Fibroblast of skin of right quadriceps (primary cell): ENCODE measurements around the gene OMP.

ENCODE experiments used
- DNase-seq: peaks from one replicate; pipeline ENCODE4 v3.0.0-alpha.2; 2013

Gene OMP

DNA sequence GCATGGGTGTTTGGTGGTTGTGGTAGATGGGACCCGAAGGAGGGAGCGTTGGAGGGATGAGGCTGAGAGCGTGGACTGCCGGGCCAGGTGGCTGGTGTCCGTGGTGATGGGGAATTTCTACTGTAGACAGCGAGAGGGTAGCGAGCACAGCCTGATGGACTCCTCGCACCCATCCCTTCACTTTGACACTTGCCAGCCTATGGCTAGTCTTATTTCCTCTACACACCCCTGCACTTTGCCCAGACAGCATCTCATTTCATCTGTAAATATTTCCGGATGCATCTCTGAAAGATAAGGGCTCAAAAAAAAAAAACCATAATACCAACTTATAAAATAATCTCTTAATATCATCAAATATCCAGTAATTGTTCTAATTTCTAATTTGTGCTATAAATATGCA is 5.8 kb downstream of the OMP start:
- no peak for DNase-seq

DNA sequence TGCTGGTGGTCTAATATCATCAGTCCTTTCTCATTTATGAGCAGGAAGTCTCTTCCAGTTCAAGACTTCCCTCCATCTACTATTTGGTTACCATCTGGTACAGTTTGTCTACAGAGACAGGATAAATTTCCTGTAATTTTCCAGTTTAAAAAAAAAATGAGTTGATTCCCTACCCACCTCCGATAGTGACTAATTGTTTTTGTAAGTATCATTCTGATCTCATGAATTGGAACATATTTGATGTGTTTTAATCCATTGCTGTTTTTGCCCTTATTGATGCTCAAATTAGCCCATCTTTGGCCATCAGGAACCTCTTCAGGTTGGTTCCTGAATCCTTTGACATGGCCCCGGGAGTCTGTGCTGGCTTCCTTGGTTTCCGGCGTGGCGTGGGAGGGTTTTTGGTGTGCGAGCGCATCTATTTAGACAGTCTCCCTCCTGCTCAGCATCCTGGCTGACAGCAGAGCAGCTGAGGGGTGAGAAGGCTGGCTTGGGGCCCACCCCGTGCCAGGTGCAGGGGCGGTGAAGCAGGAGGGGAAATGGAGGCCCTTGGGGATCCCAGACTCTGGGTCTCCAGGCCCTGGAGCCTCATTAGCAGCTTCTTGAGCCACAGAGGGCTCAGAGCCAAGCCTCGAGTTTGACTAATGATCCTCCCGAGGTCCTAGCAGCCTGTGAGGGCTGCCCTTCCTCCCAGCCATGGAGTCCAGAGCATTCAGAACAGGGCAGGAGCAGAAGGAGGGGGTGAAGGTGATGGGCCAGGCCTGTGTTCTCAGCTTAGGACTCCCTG is 6.8 kb downstream of the OMP start:
- peak; percentile 46 for DNase-seq

DNA sequence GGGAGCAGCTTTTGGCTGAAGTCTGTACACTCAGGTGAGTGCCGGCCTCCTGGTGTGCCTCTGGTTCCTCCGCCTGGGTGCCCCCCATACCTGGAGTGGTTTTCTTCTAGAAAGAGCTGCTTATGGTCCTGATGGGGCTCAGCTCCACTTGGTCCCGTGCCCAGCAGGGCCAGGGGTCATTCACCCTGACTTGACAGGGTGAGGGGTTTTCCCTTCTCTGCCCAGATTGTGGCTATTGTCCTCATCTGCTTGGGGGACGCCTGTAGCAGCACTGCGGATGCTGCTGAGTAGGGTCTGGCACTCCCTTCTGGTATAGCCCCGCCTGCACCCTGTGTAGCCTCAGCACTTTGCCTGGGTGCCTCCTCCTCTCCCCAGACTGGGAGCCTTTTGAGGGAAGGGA is 8.2 kb downstream of the OMP start:
- no peak for DNase-seq

DNA sequence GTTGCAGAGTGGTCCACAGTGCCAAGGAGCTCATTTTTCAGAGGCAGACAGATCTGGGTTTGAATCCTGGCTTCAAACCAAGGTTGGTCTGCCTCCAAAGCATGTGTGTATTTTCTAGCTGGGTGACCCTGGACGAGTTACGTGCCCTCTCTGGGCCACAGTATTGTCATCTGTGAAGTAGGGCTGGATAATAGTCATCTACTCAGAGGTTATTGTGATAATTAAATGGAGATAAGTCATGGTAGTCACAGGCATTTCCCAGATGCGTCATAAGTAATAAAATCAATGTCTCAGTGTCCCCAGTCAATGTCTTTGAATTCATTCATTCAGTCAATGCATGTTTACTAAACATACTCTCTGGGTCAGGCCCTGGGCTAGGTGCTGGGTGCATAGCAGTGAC is 8.6 kb downstream of the OMP start:
- DNase-seq: no peak

DNA sequence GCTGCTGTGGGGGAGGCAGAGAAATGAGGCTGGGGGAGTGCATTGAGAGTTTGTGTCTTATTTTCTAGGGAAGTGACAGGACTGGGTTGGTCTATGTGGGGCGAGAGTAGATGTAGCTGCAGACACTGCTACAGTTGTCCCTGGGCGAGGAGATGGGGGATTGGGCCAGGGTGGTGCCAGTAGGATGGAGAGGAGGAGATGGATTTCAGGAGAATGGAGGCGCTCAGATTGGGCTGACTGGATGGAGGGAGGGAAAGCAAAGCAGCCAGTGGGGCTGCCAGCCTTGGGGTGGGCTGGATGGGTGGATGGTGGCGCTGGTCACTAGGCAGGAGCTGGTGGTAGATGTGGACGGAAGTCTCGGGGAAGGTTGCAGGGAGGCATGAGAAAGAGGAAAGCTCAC is 9.3 kb downstream of the OMP start:
- no peak for DNase-seq

DNA sequence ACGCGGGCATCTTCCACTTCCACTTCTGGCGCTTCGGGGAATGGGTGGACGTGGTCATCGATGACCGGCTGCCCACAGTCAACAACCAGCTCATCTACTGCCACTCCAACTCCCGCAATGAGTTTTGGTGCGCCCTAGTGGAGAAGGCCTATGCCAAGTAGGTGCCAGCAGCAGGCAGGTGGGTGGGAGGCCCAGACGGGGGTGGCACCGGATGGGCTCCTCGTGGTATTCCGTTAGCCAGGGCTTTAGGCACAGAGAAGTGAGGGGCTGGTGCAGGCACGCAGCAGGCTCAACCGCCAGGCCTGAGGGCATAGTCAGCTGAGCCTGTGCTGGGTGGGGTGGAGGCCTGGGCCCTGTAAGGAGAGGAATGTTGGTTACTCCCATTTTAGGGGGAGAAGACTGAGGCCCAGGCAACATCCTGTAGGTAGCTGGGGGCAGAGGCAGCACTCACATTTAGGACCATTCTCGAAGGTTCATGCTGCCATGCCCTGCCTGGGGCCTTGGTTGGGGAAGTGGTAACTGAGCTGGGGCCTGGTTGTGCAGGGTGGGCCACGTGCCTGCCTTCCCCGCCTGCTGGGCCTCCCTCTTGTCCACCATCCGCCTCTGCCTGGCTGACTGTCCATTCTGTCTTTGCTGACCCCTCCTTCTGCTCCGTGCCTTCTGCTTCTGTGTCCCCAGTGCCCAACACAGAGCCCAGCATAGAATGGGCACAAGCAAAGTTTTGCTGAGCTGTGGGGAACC is 10.2 kb downstream of the OMP start:
- DNase-seq: no peak

DNA sequence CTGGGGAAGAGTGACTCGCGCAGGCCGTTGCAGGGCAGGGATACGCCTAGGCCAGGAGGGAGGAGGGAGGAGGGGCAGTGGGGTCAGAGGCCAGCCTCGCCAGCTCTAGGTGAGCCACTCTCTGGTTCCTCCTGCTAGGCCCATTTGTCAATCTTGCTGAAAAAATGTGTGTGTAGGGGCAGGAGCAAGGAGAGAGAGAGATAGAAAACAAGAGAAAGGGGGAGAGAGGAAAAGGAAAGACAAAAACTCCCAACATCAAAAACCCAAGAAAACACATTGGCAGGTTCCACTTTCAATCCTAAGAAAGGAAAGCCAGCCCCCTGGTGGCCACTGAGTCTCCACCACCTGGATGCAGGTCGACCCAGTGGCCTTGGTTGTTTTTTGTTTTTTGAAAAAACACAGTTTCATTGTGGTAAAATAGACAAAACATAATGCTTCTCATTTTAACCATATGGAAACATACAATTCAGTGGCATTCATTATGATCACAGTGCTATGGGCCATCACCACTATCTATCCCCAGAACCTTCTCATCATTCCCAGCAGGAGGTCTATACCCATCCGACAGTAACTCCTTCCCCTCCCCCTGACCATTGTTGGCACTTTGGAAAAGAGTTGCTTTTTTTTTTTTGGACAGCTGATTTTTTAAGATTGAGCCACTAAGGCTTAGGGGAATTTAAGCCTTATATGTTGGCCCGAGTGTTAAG is 10.9 kb downstream of the OMP start:
- peak; percentile 30 for DNase-seq

DNA sequence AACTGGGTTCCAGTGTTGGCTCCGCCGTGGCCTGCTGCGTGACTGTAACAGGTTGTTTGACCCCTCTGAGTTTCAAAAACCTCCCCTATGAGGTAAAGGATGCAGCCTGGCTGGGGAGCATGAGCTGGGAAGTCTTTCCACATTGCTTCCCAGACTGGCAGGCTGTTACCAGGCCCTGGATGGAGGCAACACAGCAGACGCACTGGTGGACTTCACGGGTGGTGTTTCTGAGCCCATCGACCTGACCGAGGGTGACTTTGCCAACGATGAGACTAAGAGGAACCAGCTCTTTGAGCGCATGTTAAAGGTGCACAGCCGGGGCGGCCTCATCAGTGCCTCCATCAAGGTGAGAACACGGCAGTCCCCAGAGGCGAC is 11.4 kb downstream of the OMP start:
- no peak for DNase-seq

DNA sequence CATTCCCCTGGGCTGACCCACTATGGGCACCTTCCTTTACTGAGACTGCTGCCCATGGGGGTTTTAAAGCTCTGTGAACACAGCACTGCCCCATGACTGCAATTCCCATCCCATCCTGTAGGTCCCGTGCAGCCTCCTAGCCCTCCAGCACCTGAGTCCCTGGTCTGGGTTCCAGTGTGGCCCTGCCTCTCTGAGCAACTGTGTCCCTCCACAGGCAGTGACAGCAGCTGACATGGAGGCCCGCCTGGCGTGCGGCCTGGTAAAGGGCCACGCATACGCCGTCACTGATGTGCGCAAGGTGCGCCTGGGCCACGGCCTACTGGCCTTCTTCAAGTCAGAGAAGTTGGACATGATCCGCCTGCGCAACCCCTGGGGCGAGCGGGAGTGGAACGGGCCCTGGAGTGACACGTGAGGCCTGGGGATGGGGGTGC is 12.6 kb downstream of the OMP start:
- DNase-seq: no peak

DNA sequence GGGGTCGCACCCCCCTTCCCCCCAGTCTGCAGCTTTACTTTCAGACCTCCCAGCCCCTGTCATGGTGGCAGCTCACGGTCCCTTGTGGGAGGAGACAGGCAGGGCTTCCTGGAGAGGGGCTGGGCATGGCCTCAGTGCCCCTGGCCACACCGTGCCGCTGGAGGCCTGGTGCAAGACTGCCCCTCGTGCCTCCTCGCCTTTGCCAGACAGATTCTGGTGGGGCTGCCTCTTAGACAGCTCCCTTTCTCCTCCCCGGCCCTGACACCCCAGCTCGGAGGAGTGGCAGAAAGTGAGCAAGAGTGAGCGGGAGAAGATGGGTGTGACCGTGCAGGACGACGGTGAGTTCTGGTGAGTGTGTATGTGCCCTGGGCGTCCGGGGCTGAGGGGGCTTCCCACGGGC is 13.3 kb downstream of the OMP start:
- DNase-seq: no peak

DNA sequence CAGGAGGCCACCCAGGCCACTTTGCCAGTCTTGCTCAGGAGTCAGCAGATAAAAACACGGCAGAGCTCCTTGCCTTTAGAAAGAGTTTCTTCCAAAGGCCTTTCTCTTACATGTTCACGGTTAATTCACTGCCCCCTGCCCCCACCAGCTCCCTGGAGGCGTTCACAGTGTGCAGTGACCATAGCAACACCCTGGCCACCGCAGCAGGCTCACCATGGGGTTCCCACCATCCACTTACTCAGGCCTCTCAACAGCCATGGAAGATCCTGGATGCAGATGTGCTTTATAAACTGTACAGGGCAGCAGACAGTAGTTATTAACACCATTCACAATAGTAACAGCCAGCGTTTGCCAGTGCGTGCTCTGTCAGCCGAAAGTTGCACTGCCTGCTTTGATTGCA is 14.9 kb downstream of the OMP start:
- no peak for DNase-seq

DNA sequence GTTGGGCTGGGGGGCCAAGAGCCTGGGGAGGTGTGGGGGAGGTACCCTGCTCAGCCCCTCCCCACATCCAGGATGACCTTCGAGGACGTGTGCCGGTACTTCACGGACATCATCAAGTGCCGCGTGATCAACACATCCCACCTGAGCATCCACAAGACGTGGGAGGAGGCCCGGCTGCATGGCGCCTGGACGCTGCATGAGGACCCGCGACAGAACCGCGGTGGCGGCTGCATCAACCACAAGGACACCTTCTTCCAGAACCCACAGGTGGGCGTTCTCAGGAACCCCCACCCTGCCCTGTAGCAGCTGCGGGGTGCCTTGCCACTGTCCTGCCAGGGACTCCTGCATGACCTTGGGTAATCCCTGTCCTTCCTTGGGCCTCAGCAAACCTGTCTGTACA is 15.4 kb downstream of the OMP start:
- no peak for DNase-seq

DNA sequence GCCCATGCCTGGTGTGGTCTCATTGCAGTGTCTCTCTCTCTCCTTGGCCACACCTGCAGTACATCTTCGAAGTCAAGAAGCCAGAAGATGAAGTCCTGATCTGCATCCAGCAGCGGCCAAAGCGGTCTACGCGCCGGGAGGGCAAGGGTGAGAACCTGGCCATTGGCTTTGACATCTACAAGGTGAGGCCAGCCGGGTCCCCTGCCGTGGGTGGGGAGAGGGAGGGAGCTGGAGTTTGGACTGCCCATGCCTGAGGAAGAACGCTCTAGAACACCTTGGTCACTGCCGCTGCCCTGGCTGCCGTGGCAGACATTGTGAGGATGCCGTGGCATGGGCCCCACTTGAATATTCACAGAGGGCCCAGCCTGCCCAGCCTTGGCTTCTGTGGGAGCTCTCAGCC is 16.3 kb downstream of the OMP start:
- no peak for DNase-seq

DNA sequence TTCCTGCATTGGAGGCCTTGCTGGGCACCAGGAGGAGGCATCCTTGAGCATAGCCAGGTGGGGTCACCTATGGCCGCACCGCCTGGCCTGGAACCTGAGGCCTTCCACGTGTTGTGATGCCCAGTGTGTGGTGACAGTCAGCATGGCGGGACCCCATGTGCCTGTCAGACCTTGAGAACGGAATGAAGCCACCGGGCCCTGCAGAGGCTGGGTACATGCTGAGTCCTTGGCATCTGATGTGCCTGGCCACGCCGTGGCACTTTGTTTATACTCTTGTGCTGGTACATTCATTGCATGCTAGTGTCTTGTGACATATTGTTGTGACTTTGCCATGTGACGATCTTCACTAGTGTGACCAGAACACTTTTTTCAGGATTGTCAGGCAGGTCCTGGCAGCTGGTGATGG is 16.9 kb downstream of the OMP start:
- no peak for DNase-seq

DNA sequence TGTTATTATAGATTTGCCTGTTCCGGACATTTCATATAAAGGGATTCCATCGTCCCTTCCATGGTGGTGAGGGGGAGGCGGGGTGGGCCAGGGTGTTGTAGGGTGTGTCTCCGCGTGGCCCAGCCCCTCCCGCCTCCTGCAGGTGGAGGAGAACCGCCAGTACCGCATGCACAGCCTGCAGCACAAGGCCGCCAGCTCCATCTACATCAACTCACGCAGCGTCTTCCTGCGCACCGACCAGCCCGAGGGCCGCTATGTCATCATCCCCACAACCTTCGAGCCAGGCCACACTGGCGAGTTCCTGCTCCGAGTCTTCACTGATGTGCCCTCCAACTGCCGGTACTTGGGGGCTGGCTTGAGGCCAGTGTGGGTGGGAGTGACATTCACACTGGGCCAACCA is 17.9 kb downstream of the OMP start:
- DNase-seq: no peak

DNA sequence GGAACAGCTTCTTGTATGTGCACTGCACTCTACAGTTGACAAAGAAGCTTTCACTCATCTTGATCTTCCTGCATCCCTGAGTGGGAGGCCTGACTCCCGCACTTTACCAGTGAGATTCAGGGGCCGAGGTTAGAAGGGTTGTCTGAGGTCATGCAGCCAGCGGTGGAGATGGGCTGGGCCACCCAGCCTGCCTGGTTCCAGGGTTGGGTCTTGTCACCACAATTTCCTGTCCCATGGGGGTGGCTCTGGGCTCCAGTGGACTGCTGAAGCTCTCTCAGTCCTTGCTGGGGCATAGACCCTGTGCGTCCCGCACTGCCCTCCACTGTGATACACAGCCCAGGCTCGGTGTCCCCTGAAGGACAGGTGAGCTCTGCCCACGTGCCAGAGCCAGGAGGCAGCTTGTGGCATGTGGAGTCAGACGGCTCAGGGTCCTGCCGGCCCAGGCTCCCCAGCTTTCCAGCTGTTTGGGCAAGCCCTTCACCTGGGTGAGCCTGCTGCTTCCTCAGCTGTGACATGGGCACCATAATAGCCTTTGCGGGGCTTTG is 18.5 kb downstream of the OMP start:
- no peak for DNase-seq

DNA sequence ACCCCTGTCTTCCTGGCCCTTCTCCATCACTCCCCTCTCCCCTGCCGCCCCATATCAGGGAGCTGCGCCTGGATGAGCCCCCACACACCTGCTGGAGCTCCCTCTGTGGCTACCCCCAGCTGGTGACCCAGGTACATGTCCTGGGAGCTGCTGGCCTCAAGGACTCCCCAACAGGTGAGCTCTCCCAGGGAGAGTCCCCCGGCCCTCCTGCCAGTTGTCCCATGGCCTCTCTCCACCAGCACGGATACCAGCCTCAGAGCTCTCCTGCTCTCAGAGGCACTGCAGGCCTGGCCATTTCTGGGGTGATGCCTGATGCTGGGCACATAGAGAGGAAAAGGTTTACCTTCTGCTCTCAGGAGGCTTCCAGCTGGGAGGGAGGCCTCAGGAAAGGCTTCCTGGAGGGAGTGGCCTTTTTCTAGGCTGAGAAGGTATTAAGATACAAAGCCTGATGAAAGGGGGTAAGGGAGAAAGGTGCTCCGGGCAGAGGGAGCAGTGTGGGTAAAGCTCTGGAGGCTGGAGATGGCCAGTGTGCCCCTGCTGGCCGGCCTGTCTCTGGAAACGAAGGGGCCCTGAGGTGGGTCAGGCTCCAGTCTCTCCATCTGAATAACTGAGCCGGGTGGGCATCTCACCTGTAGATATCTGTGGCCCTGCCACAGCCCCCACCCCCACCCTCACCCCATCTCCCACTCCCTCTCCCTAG is 19.4 kb downstream of the OMP start:
- no peak for DNase-seq

DNA sequence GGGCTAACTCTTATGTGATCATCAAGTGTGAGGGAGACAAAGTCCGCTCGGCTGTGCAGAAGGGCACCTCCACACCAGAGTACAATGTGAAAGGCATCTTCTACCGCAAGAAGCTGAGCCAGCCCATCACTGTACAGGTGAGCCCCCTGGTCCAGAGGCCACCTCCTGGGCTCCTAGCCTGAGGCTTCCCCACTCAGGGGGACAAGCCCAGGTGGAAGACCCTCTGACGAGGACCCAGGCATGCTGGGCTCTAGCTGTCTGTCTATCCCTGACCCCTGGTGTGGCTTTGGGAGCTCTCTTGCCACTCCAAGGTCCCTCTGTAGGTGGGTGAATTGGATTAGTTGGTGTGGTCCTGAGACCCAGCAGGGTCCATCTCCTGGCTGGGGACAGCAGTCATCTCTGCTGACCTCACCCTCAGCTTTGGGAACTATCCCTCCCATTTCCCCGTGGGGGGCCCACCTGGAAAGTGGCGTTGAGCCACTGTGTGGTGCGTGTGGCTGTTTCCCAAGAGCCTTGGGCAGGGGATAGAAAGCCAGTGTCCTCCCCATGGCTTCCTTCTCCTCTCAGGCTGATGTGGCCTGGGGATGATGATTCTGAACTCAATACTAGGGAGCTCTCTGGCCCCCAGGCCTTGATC is 20.1 kb downstream of the OMP start:
- no peak for DNase-seq

DNA sequence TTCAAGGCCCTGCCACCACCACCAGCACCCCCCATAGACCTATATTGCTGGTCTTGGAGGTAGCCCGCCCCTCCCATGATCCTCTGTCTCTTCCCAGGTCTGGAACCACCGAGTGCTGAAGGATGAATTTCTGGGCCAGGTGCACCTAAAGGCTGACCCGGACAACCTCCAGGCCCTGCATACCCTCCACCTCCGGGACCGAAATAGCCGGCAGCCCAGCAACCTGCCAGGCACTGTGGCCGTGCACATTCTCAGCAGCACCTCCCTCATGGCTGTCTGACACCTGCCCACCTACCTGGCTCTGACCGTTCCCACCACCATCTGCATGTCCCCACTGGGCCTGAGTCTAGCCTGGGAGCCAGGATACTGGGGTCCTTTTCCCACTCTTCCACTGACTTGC is 21.0 kb downstream of the OMP start:
- no peak for DNase-seq

DNA sequence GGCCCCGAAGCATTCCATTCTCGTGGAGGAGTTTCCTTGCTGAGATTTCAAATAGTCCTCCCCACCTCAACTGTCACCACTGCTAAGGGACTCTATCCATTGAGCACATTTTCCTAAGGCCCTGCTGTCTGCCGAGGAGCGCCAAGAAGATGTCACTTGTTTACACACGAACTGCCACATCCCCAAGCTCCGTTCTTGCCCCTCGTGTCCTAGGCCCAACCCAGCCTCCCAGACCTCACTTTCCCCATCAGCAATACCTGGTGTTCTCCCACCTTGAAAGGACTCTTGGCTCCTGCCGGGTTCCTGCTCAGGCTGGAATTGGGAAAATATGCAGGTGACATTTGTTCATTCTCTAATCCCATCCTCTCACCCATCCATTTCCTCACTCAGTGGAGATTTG is 21.4 kb downstream of the OMP start:
- DNase-seq: no peak

DNA sequence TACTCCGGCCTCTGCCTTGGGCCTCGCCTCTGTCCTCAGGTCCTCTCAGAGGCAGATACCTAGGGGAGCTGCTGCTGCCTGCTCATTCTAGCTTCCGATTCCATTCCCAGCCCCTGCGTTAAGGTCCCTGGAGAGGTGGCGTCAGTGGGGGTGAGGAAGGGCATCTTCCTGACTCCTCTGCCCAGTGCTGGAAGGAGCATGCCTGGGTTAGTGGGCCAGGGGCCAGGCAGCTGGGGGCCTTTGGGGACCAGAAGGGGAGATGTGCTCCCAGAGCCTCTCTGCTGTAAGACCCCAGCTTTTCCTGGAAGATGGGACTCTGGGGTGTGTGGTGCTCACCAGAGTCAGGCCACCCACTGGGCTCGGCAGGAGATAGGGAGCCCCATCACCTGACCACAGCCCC is 21.8 kb downstream of the OMP start:
- DNase-seq: no peak

DNA sequence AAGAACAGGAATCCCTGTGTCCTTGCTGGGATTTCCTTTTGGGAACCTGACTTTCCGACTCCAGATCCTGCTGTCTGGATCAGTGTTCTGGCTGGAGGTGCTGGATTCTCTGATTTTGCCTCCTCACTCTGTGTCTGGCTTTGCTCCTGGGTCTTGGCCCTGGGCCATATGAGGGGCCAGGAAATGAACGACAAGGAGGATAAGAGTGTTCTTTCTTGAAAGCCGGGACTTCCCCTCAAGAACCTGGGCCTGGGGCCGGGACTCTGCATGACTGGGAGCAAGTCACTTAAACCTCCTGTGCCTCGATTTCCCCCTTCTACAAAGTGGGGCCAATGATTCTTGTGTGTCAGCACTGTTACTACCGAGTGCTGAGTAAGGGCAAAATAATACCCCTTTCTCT is 22.6 kb downstream of the OMP start:
- no peak for DNase-seq

DNA sequence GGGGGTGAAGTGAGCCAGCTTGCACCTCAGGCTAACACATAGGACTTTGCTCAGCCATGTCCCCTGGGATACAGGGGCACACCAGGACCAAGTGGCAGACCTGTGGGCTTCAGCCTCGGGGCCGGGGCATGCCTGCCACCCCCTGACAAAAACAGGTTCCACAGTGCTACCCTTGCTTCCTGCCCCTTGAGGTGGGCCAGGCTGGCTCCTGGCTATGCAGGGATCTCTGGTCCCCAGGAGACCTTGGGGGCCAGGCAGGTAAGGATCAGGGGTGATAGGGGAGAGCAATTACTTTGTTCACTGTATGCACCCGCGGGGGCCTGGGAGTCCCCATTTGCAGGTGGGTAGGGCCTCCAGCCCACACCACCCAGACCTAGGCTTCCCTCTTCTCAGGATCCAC is 23.1 kb downstream of the OMP start:
- no peak for DNase-seq
